Mucosa of rectum (tissue), 2 donors: Measurements from ENCODE around the gene TNFAIP8L2.
A peak's percentile ranks its signal among the peaks of the same experiment; 100 is the strongest.

Experiments used
- H3K27ac ChIP-seq, 2 donors: one replicate each; pipeline ENCODE4 v1.7.0; 2013; ENCODE audit warnings: inconsistent platforms in 2 of 2, low read depth in 2 of 2, low read length in 2 of 2
- H3K27me3 ChIP-seq, 2 donors: one replicate each; pipeline ENCODE4 v1.7.0; 2013; ENCODE audit warnings: low read length in 2 of 2; ENCODE audit not compliant: control insufficient read depth in 2 of 2, insufficient read depth in 2 of 2
- H3K36me3 ChIP-seq, 2 donors: one replicate each; pipeline ENCODE4 v1.7.0; 2013; ENCODE audit warnings: low read length in 2 of 2; ENCODE audit not compliant: control insufficient read depth in 2 of 2, insufficient read depth in 2 of 2
- H3K4me1 ChIP-seq, 2 donors: one replicate each; pipeline ENCODE4 v1.7.0; 2013; ENCODE audit warnings: low read length in 2 of 2, mild to moderate bottlenecking in 1 of 2; ENCODE audit not compliant: control insufficient read depth in 2 of 2, insufficient read depth in 2 of 2
- H3K4me3 ChIP-seq, 2 donors: one replicate each; pipeline ENCODE4 v1.7.0; 2013; ENCODE audit warnings: low read length in 2 of 2
- H3K9ac ChIP-seq, 2 donors: one replicate each; pipeline ENCODE4 v1.7.0; 2013; ENCODE audit warnings: low read length in 2 of 2, low read depth in 1 of 2, mild to moderate bottlenecking in 1 of 2
- H3K9me3 ChIP-seq, 2 donors: one replicate each; pipeline ENCODE4 v1.7.0; 2013; ENCODE audit warnings: low read length in 2 of 2; ENCODE audit not compliant: control insufficient read depth in 2 of 2
- donor health status: healthy.
- donor health status: Normal muscosa, but diverticular disease.

Gene TNFAIP8L2

GRCh38 chr1:151145304-151146071 lies 11.0 kb upstream of the TNFAIP8L2 start:
- peak overlapping the region; percentile 24 to 61 for H3K9ac ChIP-seq
- H3K27me3 ChIP-seq, result peaks cover 0 to 3% of the 10 kb centered on the region in 2 donors
- H3K4me3 ChIP-seq, result peak overlapping the region; percentile 75 to 85
- H3K27ac ChIP-seq, result no peak overlapping the region
- peaks cover 10 to 12% of the 10 kb centered on the region in 2 donors for H3K4me1 ChIP-seq
- H3K36me3 ChIP-seq, result no peaks in the 10 kb centered on the region
- no peaks in the 10 kb centered on the region for H3K9me3 ChIP-seq

GRCh38 chr1:151146072-151146411 lies 10.4 kb upstream of the TNFAIP8L2 start:
- H3K27ac ChIP-seq, result peak overlapping the region in 1 of 2 donors; percentile 38
- H3K4me1 ChIP-seq, result peaks cover 10 to 12% of the 10 kb centered on the region in 2 donors
- no peaks in the 10 kb centered on the region for H3K36me3 ChIP-seq
- peaks cover 0 to 3% of the 10 kb centered on the region in 2 donors for H3K27me3 ChIP-seq
- H3K9me3 ChIP-seq, result no peaks in the 10 kb centered on the region
- H3K4me3 ChIP-seq, result peak overlapping the region; percentile 75 to 85
- peak overlapping the region; percentile 24 to 61 for H3K9ac ChIP-seq

- Histone ChIP-seq H3K4me3 (peak within 1 kb of the TSS; percentile 75 to 85), H3K27ac (peak within 1 kb of the TSS; percentile 26 to 65), H3K27me3 (peaks cover 0 to 3% of the 10 kb centered on the region in 2 donors), H3K9ac (peak within 1 kb of the TSS; percentile 67 to 74), H3K36me3 (no peaks in the 10 kb centered on the region), H3K9me3 (no peaks in the 10 kb centered on the region), H3K4me1 (peaks cover 10 to 12% of the 10 kb centered on the region in 2 donors)
Observed at GRCh38 chr1:151146412-151147131, 9.9 kb upstream of the TNFAIP8L2 start, which contains the start of gene SEMA6C. TSS of gene SEMA6C (minus strand) at chr1:151146631. CDS start at chr1:151142621, 4,010 bp downstream.

GRCh38 chr1:151147132-151147503 lies 9.3 kb upstream of the TNFAIP8L2 start:
- H3K27me3 ChIP-seq, result peaks cover 0 to 3% of the 10 kb centered on the region in 2 donors
- no peaks in the 10 kb centered on the region for H3K36me3 ChIP-seq
- H3K4me1 ChIP-seq, result peaks cover 10 to 12% of the 10 kb centered on the region in 2 donors
- H3K4me3 ChIP-seq, result peak overlapping the region; percentile 75 to 85
- no peaks in the 10 kb centered on the region for H3K9me3 ChIP-seq
- H3K9ac ChIP-seq, result peak overlapping the region; percentile 67 to 74
- H3K27ac ChIP-seq, result peak overlapping the region; percentile 26 to 65

GRCh38 chr1:151147665-151148064 lies 8.8 kb upstream of the TNFAIP8L2 start:
- Histone ChIP-seq H3K9me3 (no peaks in the 10 kb centered on the region), H3K27ac (no peak overlapping the region), H3K4me3 (no peak overlapping the region), H3K27me3 (peaks cover 0 to 3% of the 10 kb centered on the region in 2 donors), H3K4me1 (peaks cover 10 to 12% of the 10 kb centered on the region in 2 donors), H3K9ac (peak overlapping the region in 1 of 2 donors; percentile 34), H3K36me3 (no peaks in the 10 kb centered on the region)

- Histone ChIP-seq H3K4me1 (no peaks in the 10 kb centered on the region), H3K27me3 (no peaks in the 10 kb centered on the region), H3K27ac (peak overlapping the region in 1 of 2 donors; percentile 85), H3K9me3 (no peaks in the 10 kb centered on the region), H3K4me3 (peak overlapping the region; percentile 44 to 77), H3K9ac (peak overlapping the region in 1 of 2 donors; percentile 68), H3K36me3 (peaks cover 25% of the 10 kb centered on the region in 2 donors)
Observed at GRCh38 chr1:151157067-151157531, 650 bp downstream of the TNFAIP8L2 start.

GRCh38 chr1:151158326-151158725 lies 1.9 kb downstream of the TNFAIP8L2 start:
- Histone ChIP-seq H3K4me3 (peak overlapping the region in 1 of 2 donors; percentile 15), H3K27ac (peak overlapping the region in 1 of 2 donors; percentile 11), H3K9ac (no peak overlapping the region), H3K4me1 (no peaks in the 10 kb centered on the region), H3K36me3 (peaks cover 25% of the 10 kb centered on the region in 2 donors), H3K9me3 (no peaks in the 10 kb centered on the region), H3K27me3 (no peaks in the 10 kb centered on the region)

GRCh38 chr1:151158751-151159251 lies 2.4 kb downstream of the TNFAIP8L2 start:
- Histone ChIP-seq H3K27me3 (no peaks in the 10 kb centered on the region), H3K27ac (peak overlapping the region in 1 of 2 donors; percentile 11), H3K4me1 (no peaks in the 10 kb centered on the region), H3K9me3 (no peaks in the 10 kb centered on the region), H3K9ac (no peak overlapping the region), H3K4me3 (no peak overlapping the region), H3K36me3 (peaks cover 25% of the 10 kb centered on the region in 2 donors)

GRCh38 chr1:151159373-151159772 lies 2.9 kb downstream of the TNFAIP8L2 start:
- Histone ChIP-seq H3K27ac (peak overlapping the region in 1 of 2 donors; percentile 11), H3K4me3 (no peak overlapping the region), H3K36me3 (peaks cover 25% of the 10 kb centered on the region in 2 donors), H3K4me1 (no peaks in the 10 kb centered on the region), H3K9ac (no peak overlapping the region), H3K27me3 (no peaks in the 10 kb centered on the region), H3K9me3 (no peaks in the 10 kb centered on the region)
